Ishikawa (cell line): ENCODE data around the gene CSTF3.

Experiments used
- CEBPB ChIP-seq: IDR thresholded peaks from 2 replicates; pipeline ENCODE4 v1.6.1; 2012
- CREB1 ChIP-seq: IDR thresholded peaks from 2 replicates; pipeline ENCODE4 v1.6.1; 2012; ENCODE audit warnings: low read depth
- EGR1 ChIP-seq: IDR thresholded peaks from 2 replicates; pipeline ENCODE4 v1.6.1; 2012
- EP300 ChIP-seq: IDR thresholded peaks from 2 replicates; pipeline ENCODE4 v1.6.1; 2012; ENCODE audit warnings: borderline replicate concordance
- FOXM1 ChIP-seq: IDR thresholded peaks from 2 replicates; pipeline ENCODE4 v1.6.1; 2012; ENCODE audit warnings: low read depth, borderline replicate concordance
- MAX ChIP-seq: IDR thresholded peaks from 2 replicates; pipeline ENCODE4 v1.6.1; 2012
- NFIC ChIP-seq: IDR thresholded peaks from 2 replicates; pipeline ENCODE4 v1.6.1; 2012
- RAD21 ChIP-seq: IDR thresholded peaks from 2 replicates; pipeline ENCODE4 v1.6.1; 2012; ENCODE audit warnings: low read depth
- REST ChIP-seq: IDR thresholded peaks from 2 replicates; pipeline ENCODE4 v1.6.1; 2012; ENCODE audit warnings: low read depth, mild to moderate bottlenecking
- TAF1 ChIP-seq: IDR thresholded peaks from 2 replicates; pipeline ENCODE4 v1.6.1; 2012; ENCODE audit warnings: low read depth, mild to moderate bottlenecking
- TCF12 ChIP-seq: IDR thresholded peaks from 2 replicates; pipeline ENCODE4 v1.6.1; 2012; ENCODE audit warnings: low read depth
- TEAD4 ChIP-seq: IDR thresholded peaks from 2 replicates; pipeline ENCODE4 v1.6.1; 2012
- USF1 ChIP-seq: IDR thresholded peaks from 2 replicates; pipeline ENCODE4 v1.6.1; 2012
- YY1 ChIP-seq: IDR thresholded peaks from 2 replicates; pipeline ENCODE4 v1.6.1; 2012; ENCODE audit warnings: low read depth
- ZBTB7A ChIP-seq: IDR thresholded peaks from 2 replicates; pipeline ENCODE4 v1.6.1; 2012; ENCODE audit warnings: low read depth

CSTF3 gene

GRCh38 chr11:33067294-33067693, 94.0 kb downstream of the CSTF3 start:
- no peak for TF ChIP-seq NFIC
- no peak for TF ChIP-seq USF1
- no peak for TF ChIP-seq EP300
- TF ChIP-seq MAX, result no peak
- TF ChIP-seq CEBPB, result no peak
- no peak for TF ChIP-seq TEAD4
- no peak for TF ChIP-seq REST

GRCh38 chr11:33065445-33066178, 95.7 kb downstream of the CSTF3 start:
- peak; percentile 95 for TF ChIP-seq RAD21
- TF ChIP-seq EP300, result no peak

GRCh38 chr11:33064866-33065265, 96.4 kb downstream of the CSTF3 start:
- TF ChIP-seq TEAD4 (no peak), NFIC (no peak), TCF12 (no peak), USF1 (no peak), CEBPB (no peak), MAX (no peak), ZBTB7A (no peak), REST (no peak), EGR1 (no peak), EP300 (no peak), FOXM1 (no peak), TAF1 (no peak), YY1 (no peak), RAD21 (no peak), CREB1 (no peak)

- TF ChIP-seq CREB1 (no peak), FOXM1 (no peak), NFIC (no peak), USF1 (no peak), TCF12 (no peak), REST (no peak), CEBPB (no peak), TAF1 (no peak), EP300 (no peak), YY1 (no peak), ZBTB7A (no peak), RAD21 (no peak), TEAD4 (no peak), EGR1 (no peak), MAX (no peak)
Measured at GRCh38 chr11:33064033-33064825, 97.1 kb downstream of the CSTF3 start.
